Breast epithelium (tissue), 3 donors: ENCODE results near the gene EIF4EBP3.

Source experiments
- CTCF ChIP-seq, 3 donors: fragments of 450-650 bp; IDR thresholded peaks; one replicate each; pipeline ENCODE4 v1.5.1; 2016 to 2017; ENCODE audit warnings: antibody characterized with exemption in 3 of 3, mild to moderate bottlenecking in 3 of 3, moderate library complexity in 3 of 3
- POLR2A ChIP-seq: fragments of 450-650 bp; IDR thresholded peaks from one replicate; pipeline ENCODE4 v1.6.1; 2016; ENCODE audit warnings: antibody characterized with exemption, mild to moderate bottlenecking, moderate library complexity
- POLR2AphosphoS5 ChIP-seq, 3 donors: sonication (generic); formaldehyde crosslinking; IDR thresholded peaks; one replicate each; pipeline ENCODE4 v1.6.1; 2017; ENCODE audit warnings: antibody characterized with exemption in 3 of 3

DNA sequence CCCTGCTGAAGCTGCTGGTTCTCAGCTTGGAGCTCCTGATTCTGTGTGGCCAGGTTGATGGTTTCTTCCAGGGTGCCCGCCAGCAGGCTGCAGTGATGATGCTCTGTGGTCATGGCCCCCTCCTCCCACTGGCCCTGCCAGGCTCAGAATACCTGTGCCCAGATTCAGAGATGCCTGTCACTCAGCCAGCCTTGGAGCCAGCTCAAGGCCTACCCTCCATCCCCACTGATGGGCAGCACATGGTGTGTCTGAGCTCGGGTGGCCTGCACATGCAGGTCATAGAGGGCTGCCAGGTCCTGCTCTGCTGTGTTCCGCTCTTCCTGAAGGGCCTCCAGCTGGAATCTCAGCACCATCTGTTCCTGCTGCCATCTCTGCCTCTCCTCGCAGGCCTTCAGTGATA, 22.6 kb downstream of the EIF4EBP3 start:
- no peak for TF ChIP-seq POLR2A
- TF ChIP-seq CTCF (IDR thresholded peaks at IDR 0.05): no peak
- TF ChIP-seq POLR2AphosphoS5 (IDR thresholded peaks at IDR 0.05): no peak
